Left lung (tissue), 10 donors: Measurements from ENCODE around the gene HLX. TPM values are rescaled to one million over a fixed set of nuclear protein-coding genes. Genes with fewer than 3 reads are reported as not detected.
A peak's percentile ranks its signal among the peaks of the same experiment; 100 is the strongest.

ENCODE experiments used
- ATAC-seq: fragments of 200-7000 bp; cut with Tn5 transposase; one replicate; pipeline ENCODE4 v1.9.1; 2020; ENCODE audit warnings: moderate library complexity
- DNase-seq, 4 donors: peaks; one replicate each; pipeline ENCODE4 v3.0.0-alpha.2; 2013 to 2020
- H3K27ac ChIP-seq, 2 donors: fragments of 200-600 bp; sonication (generic) in 1 of 2; one replicate each; pipeline versions ENCODE4 v1.5.0 to v1.8.0; 2020 to 2021
- H3K27me3 ChIP-seq, 2 donors: fragments of 200-600 bp; sonication (generic) in 1 of 2; one replicate each; pipeline versions ENCODE4 v1.5.0 to v1.8.0; 2020 to 2021
- H3K36me3 ChIP-seq, 2 donors: fragments of 200-600 bp; sonication (generic) in 1 of 2; one replicate each; pipeline versions ENCODE4 v1.5.0 to v1.8.0; 2020 to 2021
- H3K4me1 ChIP-seq, 2 donors: fragments of 200-600 bp; one replicate each; pipeline ENCODE4 v1.8.0; 2021
- H3K4me3 ChIP-seq, 2 donors: fragments of 200-600 bp; sonication (generic) in 1 of 2; one replicate each; pipeline versions ENCODE4 v1.5.0 to v1.8.0; 2020 to 2021; ENCODE audit warnings: mild to moderate bottlenecking in 1 of 2
- H3K9me3 ChIP-seq, 2 donors: fragments of 200-600 bp; sonication (generic) in 1 of 2; one replicate each; pipeline versions ENCODE4 v1.5.0 to v1.8.0; 2020 to 2021
- intact Hi-C, 2 donors: fragments of 100-400 bp; cut with DNase I; formaldehyde crosslinking; loops; one replicate each; pipeline versions ENCODE4 v1.11.2 to v1.14.2; 2022
- polyA plus RNA-seq, 6 donors: library from polyadenylated mRNA; unstranded; fragments of 120-200 nt; gene quantifications; one replicate each; pipeline ENCODE4 v1.2.1, GENCODE V29; 2013; ENCODE audit not compliant: insufficient read length in 6 of 6
- total RNA-seq, 2 donors: library from RNA; stranded (reverse); fragmentation: NEBNext Ultra II Directional; extraction: Animal tissue kit (Norgen Biotek cat#: 25700); gene quantifications; one replicate each; pipeline ENCODE4 v1.2.1, GENCODE V29; 2021
- TF ChIP-seq, protein P1 (sequence below), 2 donors: fragments of 200-600 bp; sonication (generic) in 1 of 2; IDR thresholded peaks; one replicate each; pipeline versions ENCODE4 v1.5.0 to v1.8.0; 2021; ENCODE audit warnings: antibody characterized with exemption in 2 of 2
- donor health status: DM: no; HTN: yes; CAD: no.
- donor health status: DM: no; HTN: no; CAD: no.

HLX gene
- total and polyA plus RNA-seq, 8 donors = 15.4 to 68.9 (median 47.2) TPM

DNA sequence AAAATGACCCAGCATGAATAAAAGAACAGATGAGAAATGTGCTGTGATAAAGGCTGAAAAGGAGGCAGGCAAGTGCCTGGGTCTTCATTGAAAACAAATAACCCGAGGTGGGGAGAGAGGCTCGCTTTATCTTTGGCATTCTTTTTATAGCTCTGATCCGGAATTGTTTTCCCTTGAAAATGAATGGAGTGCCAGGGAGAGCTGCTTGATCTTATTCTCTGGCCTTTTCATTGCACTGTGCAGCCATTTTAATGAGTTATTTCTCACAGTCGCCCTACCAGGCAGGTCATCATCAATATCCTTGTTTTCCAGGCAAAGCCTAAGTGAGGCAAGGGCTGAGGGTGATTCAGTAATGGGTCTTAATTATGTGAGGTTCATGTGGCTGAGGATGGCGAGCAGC is 39.8 kb upstream of the HLX start:
- Histone ChIP-seq H3K27ac (no peak overlapping the region), H3K4me1 (no peaks in the 10 kb centered on the region), H3K27me3 (no peaks in the 10 kb centered on the region), H3K4me3 (no peak overlapping the region), H3K36me3 (no peaks in the 10 kb centered on the region), H3K9me3 (no peaks in the 10 kb centered on the region)
- DNase-seq (no peak), ATAC-seq (no peak)
- TF ChIP-seq, protein P1, sequence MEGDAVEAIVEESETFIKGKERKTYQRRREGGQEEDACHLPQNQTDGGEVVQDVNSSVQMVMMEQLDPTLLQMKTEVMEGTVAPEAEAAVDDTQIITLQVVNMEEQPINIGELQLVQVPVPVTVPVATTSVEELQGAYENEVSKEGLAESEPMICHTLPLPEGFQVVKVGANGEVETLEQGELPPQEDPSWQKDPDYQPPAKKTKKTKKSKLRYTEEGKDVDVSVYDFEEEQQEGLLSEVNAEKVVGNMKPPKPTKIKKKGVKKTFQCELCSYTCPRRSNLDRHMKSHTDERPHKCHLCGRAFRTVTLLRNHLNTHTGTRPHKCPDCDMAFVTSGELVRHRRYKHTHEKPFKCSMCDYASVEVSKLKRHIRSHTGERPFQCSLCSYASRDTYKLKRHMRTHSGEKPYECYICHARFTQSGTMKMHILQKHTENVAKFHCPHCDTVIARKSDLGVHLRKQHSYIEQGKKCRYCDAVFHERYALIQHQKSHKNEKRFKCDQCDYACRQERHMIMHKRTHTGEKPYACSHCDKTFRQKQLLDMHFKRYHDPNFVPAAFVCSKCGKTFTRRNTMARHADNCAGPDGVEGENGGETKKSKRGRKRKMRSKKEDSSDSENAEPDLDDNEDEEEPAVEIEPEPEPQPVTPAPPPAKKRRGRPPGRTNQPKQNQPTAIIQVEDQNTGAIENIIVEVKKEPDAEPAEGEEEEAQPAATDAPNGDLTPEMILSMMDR (IDR thresholded peaks at IDR 0.05) = no peak
- intact Hi-C loops = no loop called here

DNA sequence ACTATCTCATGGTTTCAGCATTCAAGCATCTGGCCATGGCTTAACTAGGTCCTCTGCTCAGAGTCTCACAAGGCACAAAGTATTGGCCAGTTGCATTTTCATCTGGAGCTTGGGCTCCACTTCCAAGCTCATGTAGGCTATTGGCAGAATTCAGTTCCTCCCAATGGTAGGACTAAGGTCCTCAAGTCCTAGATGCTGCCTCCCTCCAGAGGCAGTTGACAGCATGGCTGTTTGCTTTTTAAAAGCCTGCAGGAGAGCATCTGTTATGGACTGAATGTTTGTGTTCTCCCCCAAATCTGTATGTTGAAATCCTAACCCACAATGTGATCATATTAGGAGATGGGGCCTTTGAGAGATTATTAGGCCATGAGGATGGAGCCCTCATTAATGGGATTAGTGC is 38.0 kb upstream of the HLX start:
- Histone ChIP-seq H3K27me3 (no peaks in the 10 kb centered on the region), H3K36me3 (no peaks in the 10 kb centered on the region), H3K4me3 (no peak overlapping the region), H3K9me3 (no peaks in the 10 kb centered on the region), H3K4me1 (no peaks in the 10 kb centered on the region), H3K27ac (no peak overlapping the region)
- DNase-seq (no peak), ATAC-seq (no peak)
- intact Hi-C loops = no loop called here
- TF ChIP-seq, protein P1 (IDR thresholded peaks at IDR 0.05) = no peak

DNA sequence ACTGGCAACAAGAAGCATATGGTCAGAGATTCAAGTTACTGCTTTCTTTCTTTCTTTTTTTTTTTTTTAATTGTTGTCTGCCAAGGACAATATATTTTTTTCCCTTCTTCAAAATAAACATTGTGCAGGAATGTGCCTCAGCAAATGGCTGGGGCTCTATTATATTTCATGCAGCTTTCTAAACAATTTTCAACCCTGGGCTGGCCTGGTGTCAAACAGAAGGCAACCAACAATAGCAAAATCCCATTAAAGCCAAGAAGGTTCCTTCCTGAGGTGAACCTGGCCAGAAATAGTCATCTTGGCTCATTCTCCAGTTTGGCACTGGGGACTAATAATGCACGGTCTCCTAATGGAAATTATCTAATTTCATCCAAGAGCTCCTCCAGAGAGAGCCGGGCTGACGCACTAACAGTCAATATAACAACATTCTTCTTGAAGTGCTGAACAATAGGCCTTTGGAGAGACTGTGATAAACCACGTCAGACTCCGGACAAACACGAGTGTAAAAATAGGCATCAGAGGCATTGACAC is 35.7 kb upstream of the HLX start:
- Histone ChIP-seq H3K4me3 (no peak overlapping the region), H3K27me3 (no peaks in the 10 kb centered on the region), H3K36me3 (no peaks in the 10 kb centered on the region), H3K4me1 (no peaks in the 10 kb centered on the region), H3K27ac (peak overlapping the region in 1 of 2 donors; percentile 22), H3K9me3 (no peaks in the 10 kb centered on the region)
- peak; percentile 57 for ATAC-seq
- intact Hi-C loops = no loop called here
- peak in 2 of 4 donors; percentile 60 to 66 for DNase-seq
- TF ChIP-seq, protein P1 (IDR thresholded peaks at IDR 0.05) = no peak

DNA sequence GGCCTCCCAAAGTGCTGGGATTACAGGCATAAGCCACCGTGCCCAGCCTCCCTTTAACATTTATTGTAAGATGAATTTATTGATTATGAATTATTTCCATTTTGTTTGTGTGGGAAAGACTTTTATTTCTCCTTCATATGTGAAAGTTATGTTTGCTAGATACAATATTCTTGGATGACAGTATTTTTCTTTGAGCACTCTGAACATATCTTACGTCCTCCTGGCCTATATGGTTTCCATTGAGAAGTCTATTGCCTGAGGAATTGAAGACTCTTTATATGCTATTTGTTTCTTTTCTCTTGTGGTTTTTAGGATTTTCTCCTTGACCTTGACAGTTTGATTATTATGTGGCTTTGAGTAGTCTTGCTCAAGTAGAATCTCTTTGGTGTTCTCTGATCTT is 26.8 kb upstream of the HLX start:
- Histone ChIP-seq H3K4me3 (no peak overlapping the region), H3K36me3 (no peaks in the 10 kb centered on the region), H3K27ac (no peak overlapping the region), H3K9me3 (peaks cover 0 to 35% of the 10 kb centered on the region in 2 donors), H3K27me3 (no peaks in the 10 kb centered on the region), H3K4me1 (no peaks in the 10 kb centered on the region)
- DNase-seq (no peak), ATAC-seq (no peak)
- intact Hi-C loops = no loop called here
- TF ChIP-seq, protein P1 (IDR thresholded peaks at IDR 0.05) = no peak

DNA sequence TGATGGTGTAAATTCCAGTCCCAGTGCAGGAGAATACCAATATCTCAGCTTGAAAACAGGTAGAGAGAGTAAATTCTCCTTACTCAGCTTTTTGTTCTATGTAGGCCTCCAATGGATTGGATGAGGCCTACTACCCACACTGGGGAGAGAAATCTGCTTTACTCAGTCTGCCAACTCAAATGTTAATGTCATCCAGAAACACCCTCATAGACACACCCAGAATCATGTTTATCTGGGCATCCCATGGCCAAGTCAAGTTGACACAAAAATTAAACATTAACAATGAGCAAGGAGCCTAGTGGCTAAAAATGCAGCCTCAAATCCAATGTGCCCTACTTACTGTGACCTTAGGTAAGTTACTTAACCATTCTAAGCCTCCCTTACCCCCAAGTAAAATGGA is 6.9 kb upstream of the HLX start:
- Histone ChIP-seq H3K27me3 (peaks cover 0 to 10% of the 10 kb centered on the region in 2 donors), H3K9me3 (no peaks in the 10 kb centered on the region), H3K36me3 (no peaks in the 10 kb centered on the region), H3K4me3 (no peak overlapping the region), H3K27ac (no peak overlapping the region), H3K4me1 (peaks cover 0 to 37% of the 10 kb centered on the region in 2 donors)
- TF ChIP-seq, protein P1 (IDR thresholded peaks at IDR 0.05) = no peak
- DNase-seq = no peak
- intact Hi-C loops = loop anchor here in 1 of 2 donors (10.0 kb wide), 1 partner anchor 333 kb away; no protein-coding TSS in a partner anchor
- no peak for ATAC-seq
